Measurements from ENCODE around the gene PSMB7.

The PSMB7 gene

DNA sequence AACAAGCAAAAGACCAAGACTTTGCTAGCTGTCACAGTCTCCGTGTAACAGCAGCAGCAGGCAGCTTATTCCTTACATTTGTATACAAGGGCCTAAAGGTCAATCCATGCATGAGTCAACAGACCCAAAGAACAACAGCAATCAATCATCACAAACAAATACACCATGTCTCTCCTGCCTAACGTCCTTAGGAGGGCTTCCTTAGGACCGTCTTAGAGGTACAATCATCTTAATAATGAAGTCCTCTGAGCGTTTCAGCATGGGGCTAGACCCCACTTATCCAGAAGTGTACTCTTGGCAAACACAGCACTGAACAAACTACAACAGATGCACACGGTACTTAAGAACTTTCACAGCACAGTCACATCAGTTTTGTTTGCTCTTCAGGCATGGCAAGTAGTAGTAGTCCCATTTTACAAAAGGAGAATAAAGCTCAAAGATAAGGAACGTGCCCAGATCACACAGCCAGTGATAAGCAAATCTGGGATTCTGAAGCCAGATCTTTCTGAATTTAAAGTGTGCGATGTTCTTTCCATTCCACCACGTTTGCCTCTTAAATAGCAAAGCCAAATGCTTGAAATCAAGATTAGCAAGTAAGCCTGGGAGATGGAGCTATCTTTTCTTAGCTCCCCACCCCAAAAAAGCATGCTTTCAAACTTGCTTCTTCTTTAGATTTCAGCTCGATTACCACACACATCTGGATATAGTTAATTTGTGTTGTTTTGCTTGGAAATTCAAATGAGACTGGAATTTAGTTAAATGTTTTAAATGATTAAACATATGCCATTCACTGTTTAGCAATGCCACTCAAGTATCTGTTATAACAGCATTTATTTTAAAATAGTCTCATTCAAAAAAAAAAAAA, 24.2 kb downstream of the PSMB7 start:
- Histone ChIP-seq H3K27me3 (ENCODE audit: low read length) (no peaks in the 10 kb centered on the region), H3F3A (ENCODE audit: insufficient read depth) (peaks cover 5% of the 10 kb centered on the region; the same call in 1 of the 2 replicates), H3K9me2 (replicated peaks; ENCODE audit: insufficient read depth, low read length) (no peaks in the 10 kb centered on the region), H3K9ac (ENCODE audit: low read length) (no peak overlapping the region), H3K4me3 (ENCODE audit: insufficient read depth, low read length, poor library complexity, severe bottlenecking) (no peak overlapping the region), H3K27ac (ENCODE audit: low read depth, low read length) (no peak overlapping the region), H3K4me2 (ENCODE audit: low read depth, low read length, poor library complexity, severe bottlenecking) (no peak overlapping the region), H3K79me2 (ENCODE audit: insufficient read depth, low read length) (peaks cover 70% of the 10 kb centered on the region), H3K9me3 (ENCODE audit: insufficient read depth, low read length) (no peaks in the 10 kb centered on the region), H2AFZ (ENCODE audit: low read depth, low read length, severe bottlenecking) (no peak overlapping the region), H3K36me3 (ENCODE audit: low read length) (no peaks in the 10 kb centered on the region; the same call in 1 of the 2 replicates), H4K20me1 (ENCODE audit: low read depth, low read length) (peaks cover 2% of the 10 kb centered on the region; the same call in 1 of the 2 replicates)
- no peak for TF ChIP-seq CTCF (IDR thresholded peaks at IDR 0.05; ENCODE audit: insufficient read depth, low read length, poor library complexity, severe bottlenecking)
- no peak for TF ChIP-seq EZH2phosphoT487 (conservative IDR thresholded peaks at IDR 0.05; ENCODE audit: low read length)

DNA sequence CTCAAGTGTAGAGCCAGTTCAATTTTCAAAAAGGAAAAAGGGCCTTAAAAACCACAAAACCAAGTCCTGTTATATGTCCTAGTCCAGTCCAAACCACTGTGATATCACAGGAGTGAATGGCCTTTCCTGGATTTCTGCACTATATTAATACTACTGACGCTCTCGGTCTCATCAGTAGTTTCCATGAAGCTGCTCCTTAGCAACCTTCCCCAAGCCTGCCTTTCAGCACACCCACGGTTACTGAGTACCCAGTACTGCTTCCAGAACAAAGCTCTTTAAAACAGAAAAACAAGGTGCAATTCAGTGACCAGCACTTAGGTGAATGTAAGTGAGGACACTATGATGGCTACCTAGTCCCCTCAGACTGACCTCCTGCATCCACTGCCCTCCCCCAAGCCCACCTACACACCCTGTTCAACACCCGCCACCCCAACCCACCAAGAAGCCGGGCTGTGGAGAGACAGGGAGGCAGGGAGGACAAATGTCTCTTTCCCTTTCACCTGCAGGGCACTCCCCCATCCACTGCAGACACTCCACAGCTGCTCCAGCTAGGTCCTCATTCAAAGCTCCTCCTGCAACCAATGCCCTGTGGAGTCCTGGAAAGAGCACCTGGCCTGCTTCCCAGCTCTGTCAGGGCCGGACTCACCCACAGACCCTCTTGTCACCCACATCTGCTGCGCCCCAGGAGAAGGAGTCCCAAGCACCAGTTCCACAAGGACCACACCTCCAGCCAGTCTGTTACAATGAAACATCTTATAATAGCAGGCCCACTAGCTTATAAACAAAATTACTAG, 25.9 kb downstream of the PSMB7 start:
- Histone ChIP-seq H2AFZ (ENCODE audit: low read depth, low read length, severe bottlenecking) (no peak overlapping the region), H3K4me2 (ENCODE audit: low read depth, low read length, poor library complexity, severe bottlenecking) (no peak overlapping the region), H3F3A (ENCODE audit: insufficient read depth) (peaks cover 5% of the 10 kb centered on the region; the same call in 1 of the 2 replicates), H3K9ac (ENCODE audit: low read length) (no peak overlapping the region), H3K9me2 (replicated peaks; ENCODE audit: insufficient read depth, low read length) (no peaks in the 10 kb centered on the region), H3K9me3 (ENCODE audit: insufficient read depth, low read length) (no peaks in the 10 kb centered on the region), H3K36me3 (ENCODE audit: low read length) (no peaks in the 10 kb centered on the region; the same call in 1 of the 2 replicates), H4K20me1 (ENCODE audit: low read depth, low read length) (peaks cover 2% of the 10 kb centered on the region; the same call in 1 of the 2 replicates), H3K4me3 (ENCODE audit: insufficient read depth, low read length, poor library complexity, severe bottlenecking) (no peak overlapping the region), H3K27ac (ENCODE audit: low read depth, low read length) (no peak overlapping the region), H3K79me2 (ENCODE audit: insufficient read depth, low read length) (peaks cover 73% of the 10 kb centered on the region), H3K27me3 (ENCODE audit: low read length) (no peaks in the 10 kb centered on the region)
- TF ChIP-seq EZH2phosphoT487 (conservative IDR thresholded peaks at IDR 0.05; ENCODE audit: low read length) (no peak), CTCF (IDR thresholded peaks at IDR 0.05; ENCODE audit: insufficient read depth, low read length, poor library complexity, severe bottlenecking) (no peak)

- Histone ChIP-seq H4K20me1 (ENCODE audit: low read depth, low read length) (peaks cover 2% of the 10 kb centered on the region; the same call in 1 of the 2 replicates), H2AFZ (ENCODE audit: low read depth, low read length, severe bottlenecking) (no peak overlapping the region), H3K79me2 (ENCODE audit: insufficient read depth, low read length) (peaks cover 73% of the 10 kb centered on the region), H3K27ac (ENCODE audit: low read depth, low read length) (no peak overlapping the region), H3K9ac (ENCODE audit: low read length) (no peak overlapping the region), H3F3A (ENCODE audit: insufficient read depth) (peaks cover 5% of the 10 kb centered on the region; the same call in 1 of the 2 replicates), H3K9me3 (ENCODE audit: insufficient read depth, low read length) (no peaks in the 10 kb centered on the region), H3K36me3 (ENCODE audit: low read length) (no peaks in the 10 kb centered on the region), H3K9me2 (replicated peaks; ENCODE audit: insufficient read depth, low read length) (no peaks in the 10 kb centered on the region), H3K4me2 (ENCODE audit: low read depth, low read length, poor library complexity, severe bottlenecking) (no peak overlapping the region), H3K27me3 (ENCODE audit: low read length) (no peaks in the 10 kb centered on the region), H3K4me3 (ENCODE audit: insufficient read depth, low read length, poor library complexity, severe bottlenecking) (no peak overlapping the region)
- no peak for TF ChIP-seq CTCF (IDR thresholded peaks at IDR 0.05; ENCODE audit: insufficient read depth, low read length, poor library complexity, severe bottlenecking)
- no peak for TF ChIP-seq EZH2phosphoT487 (conservative IDR thresholded peaks at IDR 0.05; ENCODE audit: low read length)
Observed at GRCh38 chr9:124388275-124389048, 26.8 kb downstream of the PSMB7 start.
